Activated T-cell treated with anti-CD3 and anti-CD28 coated beads, Interleukin-2, amount 50 U/mL, for 48 hours (primary cell): ENCODE results near the gene NHP2.

Experiments used
- DNase-seq, 2 experiments: peaks; one replicate each; pipeline ENCODE4 v3.0.0-alpha.2; 2020

NHP2 gene

DNA sequence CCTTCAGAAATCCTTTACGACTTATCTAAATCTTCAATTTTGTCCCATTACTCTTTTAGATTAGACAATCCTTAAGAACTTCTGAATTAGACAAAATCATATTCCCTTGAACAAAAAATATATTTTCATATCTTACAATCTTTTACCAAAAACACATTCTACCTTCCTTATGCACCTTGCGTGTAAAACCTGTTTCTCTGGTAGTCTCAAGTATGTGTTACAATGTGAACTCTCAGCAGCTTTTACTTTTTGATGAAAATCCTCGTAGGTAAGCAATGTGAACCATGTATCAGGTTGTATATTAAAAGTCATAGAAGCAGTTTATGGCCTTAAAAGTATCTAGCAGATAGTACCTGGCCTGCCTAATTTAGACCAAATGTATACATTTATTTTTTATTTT lies 20.8 kb upstream of the NHP2 start:
- no peak for DNase-seq

DNA sequence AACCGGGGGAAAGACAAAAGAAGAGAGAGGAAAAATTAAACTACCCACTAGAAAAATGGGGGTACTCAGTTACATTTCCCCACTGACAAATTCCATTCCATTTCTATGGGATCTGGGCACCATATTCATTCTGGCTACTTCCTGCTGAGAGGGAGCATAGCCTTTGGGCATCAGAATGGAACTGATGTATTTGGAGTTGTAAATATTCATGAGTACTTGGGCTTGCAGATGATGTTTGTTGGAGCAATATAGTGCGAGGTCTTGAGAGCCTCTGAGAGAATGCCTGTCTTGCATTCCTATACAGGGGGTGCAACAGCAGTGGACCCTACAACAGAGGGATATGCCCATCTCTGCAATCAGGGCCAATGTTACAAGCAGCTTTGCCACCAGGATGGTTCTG lies 16.8 kb upstream of the NHP2 start:
- DNase-seq = no peak

DNA sequence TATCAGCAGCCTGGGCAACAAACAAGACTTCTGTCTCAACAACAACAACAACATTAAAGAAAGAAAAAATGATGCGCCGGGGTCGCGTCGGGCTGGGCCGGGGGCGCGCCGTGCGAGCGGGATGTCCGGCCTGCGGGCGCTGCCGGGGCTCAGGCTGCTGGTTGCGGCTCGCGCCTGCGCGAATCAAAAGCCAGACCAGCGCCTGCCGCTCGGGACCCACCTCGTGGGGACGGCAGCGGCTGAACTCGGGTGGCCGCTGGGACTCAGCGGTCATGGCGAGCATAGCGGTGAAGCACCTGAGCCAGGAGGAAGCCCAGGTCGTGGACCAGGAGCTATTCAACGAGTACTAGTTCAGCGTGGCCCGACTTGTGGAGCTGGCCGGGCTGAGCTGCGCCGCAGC lies 11.9 kb upstream of the NHP2 start:
- DNase-seq = no peak

DNA sequence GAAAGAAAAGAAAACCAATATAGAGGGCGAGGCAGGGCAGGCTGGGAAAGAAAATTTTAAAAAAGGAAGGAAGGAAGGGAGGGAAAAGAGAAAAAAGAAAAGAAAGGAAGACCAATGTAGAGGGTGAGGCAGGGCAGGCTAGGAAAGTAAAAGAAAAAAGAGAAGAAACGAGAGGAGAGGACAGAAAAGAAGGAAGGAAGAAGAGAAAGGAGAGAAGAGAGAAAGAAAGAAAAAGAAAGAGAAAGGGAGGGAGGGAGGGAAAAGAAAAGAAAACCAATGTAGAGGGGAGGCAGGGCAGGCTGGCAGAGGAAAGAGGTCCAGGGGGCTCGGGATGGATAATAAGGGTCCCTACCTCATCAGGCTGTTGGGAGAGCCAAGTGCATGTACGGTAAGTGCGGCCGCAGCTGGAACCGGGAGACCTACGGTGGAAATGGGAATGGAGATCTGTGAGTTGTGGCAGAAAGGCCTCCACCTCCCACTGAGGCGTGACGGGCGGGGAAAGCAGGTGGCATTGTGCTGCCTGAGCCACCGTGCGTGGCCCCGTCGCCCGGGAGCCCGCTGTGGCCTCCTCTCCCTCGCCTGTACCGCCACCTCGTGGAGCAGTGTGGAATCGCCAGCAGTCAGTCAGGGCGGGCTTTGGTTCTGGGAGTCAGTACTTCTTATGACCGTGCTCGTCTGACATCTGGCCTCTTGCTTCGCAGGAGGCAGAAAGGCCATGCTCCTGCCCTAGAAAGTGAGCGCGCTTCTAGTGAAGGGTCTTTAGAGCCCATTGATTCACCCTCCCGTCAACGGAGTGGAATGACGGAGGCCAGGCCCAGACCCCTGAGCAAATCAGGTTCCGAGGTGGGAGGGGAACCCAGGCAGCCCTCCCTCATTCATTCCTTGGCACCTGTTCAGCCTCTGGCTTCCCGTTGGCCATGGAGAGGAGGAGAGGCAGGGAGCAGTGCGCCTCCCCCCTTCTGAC lies 10.4 kb upstream of the NHP2 start:
- peak; percentile 98 to 99 for DNase-seq

DNA sequence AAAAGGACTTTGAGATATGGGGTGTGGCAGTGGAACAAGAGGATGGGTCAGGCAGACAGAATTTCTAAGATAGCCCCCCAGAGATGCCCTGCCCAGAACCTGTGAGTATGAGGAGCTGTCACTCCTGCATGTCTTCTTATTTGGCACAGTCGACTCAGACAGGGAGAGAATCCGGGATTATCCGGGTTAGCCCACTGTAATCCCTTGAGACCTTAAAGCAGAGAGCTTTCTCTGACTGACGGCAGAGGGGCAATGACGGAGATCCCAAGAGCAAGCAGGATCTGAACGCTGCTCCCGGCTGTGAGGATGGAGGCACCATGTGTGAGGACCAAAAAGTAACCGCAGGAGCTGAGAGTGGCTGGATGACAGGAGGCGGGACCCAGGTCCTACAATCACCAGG lies 8.8 kb upstream of the NHP2 start:
- DNase-seq = no peak

DNA sequence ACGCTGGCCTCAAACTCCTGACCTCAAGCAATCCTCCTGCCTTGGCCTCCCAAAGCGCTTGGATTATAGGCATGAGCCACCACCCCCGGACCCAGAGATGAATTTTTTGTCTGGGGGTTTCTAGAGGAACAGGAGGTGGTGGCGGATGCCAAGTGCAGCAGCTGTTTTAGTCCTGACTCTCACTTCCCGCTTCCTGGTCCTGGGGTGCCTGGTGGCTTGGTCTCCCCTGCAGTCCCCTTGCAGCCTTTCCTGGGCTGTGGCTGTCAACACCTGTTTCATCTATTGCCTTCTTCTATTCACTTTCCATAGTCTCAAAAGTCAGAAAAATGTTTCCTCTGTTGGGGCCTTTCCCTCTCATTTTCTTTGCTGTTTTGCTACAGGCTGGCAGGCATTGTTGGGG lies 6.5 kb upstream of the NHP2 start:
- DNase-seq = no peak

DNA sequence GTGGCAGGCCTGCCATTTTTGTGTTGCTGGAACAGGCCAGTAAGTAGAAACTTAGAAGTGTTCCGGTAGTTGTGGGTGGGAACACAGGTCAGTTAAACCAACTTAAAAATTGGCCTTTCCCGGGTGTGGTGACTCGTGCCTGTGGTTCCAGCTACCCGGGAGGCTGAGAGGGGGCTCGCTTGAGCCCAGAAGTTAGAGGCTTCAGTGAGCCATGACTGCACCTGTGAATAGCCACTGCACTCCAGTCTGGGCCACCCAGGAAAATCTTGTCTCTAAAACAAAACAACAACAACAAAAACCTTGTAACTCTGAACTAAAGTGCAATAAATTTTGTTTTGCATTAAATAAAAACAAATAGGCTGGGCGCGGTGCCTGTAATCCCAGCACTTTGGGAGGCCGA lies 1.4 kb upstream of the NHP2 start:
- DNase-seq = no peak

DNA sequence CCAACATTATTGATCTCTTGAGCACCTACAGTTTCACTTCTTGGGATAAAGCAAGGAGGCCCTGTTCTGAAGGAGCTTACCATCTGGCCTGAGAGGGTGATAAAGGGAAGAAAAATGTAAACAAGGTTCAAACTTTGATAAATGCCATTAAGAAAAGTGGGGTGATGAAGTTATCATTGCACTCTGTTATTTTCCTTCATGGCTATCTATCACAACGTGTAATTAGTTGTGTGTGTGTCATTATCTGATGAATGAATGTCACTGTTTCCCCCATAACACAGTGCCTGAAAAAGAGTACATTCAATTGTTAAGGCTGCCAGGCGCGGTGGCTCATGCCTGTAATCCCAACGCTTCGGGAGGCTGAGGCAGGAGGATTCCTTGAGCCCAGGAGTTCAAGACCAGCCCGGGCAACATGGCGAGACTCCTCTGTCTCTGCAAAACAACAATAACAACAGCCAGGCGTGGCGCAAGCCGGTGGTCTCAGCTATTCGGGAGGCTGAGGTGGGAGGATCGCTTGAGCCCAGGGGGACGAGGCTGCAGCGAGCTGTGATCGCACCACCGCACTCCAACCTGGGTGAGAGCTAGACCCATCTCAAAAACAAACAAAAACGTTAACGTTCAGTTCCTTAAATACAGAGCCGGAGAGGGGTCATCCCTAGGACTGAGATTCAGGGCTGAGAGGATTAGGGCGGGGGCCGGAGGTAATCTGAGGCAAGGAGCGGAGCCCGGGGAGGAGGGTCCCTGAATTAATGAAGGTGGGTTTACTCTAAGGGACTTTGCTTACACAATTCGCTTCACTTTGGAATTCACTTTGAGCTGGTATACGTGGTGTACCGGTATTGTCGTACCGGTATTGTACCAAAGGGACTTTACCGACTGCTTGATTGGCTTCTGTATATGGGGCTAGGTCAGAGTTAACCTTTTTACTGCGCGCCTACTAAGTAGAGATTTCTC lies 917 bp downstream of the NHP2 start:
- no peak for DNase-seq

DNA sequence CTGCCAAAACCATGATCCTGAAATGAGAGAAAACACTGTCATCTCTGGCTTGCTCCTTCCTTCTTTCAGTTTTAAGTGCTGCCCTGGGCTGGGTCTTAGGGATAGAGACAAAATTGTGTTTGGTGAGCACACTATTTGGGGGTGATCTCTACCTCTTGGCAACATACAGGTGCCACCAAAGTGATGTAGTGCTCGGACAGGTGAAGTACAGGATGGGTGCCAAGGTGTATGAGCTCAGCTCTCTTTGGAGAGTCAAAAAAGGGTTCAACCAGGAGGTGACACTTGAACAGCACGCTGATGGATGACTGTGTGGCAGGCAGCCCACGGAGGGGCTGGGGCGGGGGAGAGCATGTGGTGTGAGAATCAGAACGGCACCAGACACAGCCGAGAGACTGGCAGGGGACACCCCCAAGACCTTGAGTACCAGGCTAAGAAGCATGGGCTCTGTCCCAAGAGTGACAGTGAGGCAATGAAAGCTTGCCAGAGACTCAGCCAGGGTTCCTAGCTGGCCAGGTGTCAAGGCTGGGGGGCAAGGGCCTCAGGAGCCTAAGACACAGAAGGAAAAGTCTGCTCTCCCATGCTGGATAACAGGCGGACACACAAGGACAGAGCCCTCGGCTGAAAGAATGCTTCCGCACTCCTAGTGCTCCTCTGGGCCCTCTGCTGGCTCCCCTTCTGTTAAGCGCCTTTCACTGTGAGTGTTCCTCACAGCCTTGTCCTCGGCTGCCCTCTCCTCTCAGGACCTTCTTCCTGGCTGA lies 2.5 kb downstream of the NHP2 start:
- DNase-seq = no peak

DNA sequence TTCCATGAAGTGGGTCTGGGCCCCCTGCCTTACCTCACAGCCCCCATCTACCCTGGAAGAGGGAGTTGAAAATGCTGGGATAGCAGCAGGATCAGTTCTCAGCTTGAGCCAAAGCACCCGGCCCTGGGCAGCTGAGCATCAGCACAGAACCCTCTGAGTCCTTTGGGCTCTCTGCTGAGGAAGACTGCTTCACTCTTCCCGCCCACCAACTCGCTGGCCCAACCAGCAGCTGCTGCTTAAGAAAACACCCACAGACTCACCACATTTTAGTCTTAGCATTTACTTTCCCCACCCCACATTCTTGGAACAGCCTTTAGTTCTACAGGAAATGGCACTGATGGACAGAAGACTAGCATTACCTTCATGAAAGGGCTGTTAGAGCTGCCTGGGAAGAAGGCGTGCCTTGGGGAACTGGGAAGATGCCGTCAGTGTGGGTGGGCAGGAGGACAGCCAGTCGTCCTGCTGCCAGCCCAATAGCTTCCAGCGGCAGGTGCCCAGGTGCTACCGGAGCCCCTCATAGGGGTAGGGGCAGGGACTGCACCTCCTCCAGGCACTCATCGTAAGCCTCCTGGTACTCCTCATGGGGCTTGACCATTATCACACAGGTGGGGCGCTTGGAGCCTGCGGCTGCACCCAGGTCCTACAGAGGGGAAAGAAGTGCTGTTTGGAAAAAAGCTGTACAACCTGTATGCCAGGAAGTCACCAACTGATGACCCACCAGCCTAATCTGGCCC lies 4.3 kb downstream of the NHP2 start:
- peak in 1 of 2 experiments; percentile 45 for DNase-seq

DNA sequence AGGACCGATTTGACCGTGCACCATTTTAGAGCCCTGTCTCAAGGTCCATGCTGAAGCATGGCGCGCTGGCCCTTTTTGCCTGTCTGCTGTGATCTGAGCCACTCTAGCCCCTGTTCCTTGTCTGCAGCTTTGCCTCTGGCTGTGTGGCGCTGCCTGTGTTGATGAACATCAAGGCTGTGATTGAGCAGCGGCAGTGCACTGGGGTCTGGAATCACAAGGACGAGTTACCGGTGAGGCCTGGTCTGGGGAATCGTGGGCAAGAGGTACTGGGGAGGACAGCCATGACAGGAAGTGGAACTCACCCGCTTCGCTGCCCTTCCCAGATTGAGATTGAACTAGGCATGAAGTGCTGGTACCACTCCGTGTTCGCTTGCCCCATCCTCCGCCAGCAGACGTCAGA lies 6.3 kb downstream of the NHP2 start:
- DNase-seq = no peak

DNA sequence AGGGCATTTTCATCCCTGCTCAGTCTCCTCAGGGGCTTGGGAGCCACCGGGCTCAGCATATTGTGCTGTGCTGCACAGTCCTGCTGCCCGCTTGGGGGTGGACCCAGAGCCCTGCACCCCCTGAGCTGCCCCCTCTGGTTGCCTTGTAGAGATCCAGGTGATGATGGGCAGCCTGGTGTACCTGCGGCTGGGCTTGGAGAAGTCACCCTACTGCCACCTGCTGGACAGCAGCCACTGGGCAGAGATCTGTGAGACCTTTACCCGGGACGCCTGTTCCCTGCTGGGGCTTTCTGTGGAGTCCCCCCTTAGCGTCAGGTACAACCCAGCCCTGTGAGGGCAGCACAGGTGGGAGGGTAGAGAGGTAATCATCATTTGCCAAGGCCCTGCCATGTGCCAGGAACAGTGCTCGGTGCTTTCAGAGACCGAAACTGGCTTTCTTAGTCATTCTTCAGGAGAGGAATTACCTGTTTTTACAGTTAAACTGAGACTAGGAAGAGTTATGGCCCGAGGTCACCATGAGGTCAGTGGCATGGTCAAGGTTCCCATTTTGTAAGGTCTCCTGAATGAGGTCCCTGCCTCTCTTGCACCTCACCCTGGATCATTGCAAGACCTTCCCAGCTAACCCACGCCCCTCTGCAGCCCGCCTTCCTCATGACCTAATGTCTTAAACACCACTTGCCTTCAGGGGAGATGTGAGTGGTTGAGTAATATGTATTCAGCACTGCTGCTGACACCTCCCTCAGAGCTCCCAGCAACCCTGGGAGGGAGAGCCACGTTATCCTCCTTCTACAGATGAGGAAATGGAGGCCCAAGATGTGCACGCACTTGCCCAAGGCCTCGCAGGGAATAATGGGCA lies 7.5 kb downstream of the NHP2 start:
- DNase-seq = peak; percentile 78 to 81

DNA sequence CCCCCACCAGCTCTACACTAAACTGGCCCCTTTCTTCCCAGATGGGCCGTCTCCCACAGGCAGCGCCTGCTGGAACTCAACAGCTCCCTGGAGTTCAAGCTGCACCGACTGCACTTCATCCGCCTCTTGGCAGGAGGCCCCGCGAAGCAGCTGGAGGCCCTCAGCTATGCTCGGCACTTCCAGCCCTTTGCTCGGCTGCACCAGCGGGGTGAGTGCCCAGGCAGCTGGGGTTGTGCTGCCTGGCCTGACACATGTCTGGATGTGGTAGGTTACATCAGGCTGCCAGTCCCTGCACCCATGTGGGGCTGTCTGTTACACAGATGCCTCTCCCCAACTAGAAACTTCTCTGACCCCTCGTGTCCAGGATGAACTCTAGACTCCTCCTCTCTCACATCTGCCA lies 9.8 kb downstream of the NHP2 start:
- no peak for DNase-seq

DNA sequence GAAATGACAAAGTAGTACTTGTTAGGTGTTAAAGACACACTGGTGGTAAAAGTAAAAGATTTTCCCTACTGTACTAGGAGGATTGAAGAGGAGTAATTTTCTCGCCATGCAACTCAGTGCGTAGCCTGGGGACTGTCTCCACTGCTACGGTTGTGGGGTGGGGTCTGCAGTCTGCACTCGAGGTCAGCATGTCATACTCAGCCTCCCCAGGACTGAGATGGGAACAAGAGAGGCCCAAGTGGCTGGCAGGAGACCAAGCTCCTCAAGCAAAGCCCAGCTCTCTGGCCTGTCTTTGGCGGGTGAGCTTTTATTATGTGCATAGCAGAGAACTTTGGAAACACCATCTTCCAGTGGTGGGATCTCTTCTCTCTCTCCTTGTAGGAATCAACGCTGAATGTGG lies 10.4 kb downstream of the NHP2 start:
- DNase-seq = no peak

DNA sequence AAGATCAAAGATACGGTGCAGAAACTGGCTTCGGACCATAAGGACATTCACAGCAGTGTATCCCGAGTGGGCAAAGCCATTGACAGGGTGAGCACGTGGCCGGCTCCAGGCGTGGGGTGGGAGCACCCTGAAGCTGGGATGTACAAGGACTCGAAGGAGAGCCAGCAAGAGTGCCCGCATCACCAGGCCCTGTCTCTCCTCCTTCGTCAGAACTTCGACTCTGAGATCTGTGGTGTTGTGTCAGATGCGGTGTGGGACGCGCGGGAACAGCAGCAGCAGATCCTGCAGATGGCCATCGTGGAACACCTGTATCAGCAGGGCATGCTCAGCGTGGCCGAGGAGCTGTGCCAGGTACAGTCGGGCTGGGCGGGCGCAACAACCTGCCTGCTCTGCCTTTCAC lies 11.0 kb downstream of the NHP2 start:
- DNase-seq = no peak

DNA sequence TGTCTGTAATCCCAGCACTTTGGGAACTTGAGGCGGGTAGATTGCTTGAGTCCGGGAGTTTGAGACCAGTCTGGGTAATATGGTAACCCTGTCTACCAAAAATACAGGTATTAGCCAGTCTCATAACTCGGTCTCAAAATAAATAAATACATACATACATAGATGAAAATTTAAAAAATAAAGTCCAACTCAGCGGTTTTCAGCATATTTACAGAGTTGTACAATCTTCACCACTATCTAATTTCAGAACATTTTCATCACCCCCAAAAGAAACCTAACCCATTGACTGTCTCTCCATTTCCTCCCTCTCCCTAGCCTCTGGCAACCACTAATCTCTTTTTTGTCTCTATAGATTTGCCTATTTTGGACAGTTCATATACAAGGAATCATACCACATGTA lies 12.1 kb downstream of the NHP2 start:
- no peak for DNase-seq

DNA sequence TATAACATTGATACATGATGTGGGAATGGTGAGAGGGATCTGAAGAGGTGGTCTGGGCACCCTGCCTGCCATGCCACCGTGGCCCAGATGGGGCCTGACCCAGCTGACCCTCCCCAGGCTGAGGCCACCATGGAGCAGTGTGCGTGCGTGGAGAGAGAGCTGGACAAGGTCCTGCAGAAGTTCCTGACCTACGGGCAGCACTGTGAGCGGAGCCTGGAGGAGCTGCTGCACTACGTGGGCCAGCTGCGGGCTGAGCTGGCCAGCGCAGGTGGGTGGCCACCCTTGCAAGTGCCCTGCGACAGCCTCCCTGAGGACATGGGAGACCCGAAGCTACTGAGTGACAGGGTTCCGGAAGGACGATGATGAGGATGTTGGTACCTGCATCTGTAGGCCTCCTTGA lies 15.7 kb downstream of the NHP2 start:
- no peak for DNase-seq

DNA sequence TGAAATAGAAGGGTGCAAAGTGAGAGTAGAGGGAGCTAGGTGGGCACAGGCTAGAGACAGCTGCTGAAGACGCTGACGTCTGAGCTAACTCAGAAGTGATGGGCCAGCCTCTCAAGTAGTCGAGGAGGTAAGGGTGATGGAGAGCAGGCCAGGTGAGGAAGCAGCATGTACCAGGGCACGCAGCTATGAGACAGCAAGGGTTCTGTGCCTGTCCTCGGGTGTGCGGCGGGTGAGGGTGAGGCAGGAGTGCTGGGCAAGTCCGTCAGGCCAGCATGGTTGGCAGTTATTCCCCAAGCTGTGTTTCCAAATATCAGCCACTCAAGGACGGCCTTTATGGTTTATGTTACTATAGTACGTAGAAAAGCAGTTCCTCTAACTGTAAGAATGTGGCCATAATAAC lies 16.7 kb downstream of the NHP2 start:
- no peak for DNase-seq

DNA sequence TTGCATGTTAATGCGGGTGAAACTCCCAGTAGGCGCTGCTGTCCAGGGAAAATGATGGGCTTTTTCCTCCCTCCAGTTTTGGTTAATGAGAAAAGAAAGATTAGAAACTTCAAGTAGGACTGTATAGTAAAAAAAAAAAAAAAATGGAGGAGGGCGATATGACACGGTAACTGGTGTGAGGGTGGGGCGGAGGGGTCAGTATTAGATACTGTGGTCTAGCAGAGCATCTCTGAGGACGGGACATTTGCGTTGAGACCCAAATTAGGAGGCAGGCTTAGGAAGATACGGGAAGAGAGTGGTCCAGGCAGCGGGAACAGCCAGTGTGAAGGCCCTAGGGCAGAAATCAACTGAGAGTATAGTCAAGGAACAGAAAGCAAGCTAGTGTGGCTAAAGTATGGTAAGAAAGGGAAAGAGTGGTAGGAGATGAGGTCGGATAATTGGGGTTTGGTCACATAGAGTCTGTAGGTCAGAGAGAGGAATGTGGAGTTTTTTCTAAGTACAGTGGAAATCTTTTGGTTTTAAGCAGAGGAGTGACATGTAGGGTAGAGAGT lies 22.2 kb downstream of the NHP2 start:
- DNase-seq = no peak

DNA sequence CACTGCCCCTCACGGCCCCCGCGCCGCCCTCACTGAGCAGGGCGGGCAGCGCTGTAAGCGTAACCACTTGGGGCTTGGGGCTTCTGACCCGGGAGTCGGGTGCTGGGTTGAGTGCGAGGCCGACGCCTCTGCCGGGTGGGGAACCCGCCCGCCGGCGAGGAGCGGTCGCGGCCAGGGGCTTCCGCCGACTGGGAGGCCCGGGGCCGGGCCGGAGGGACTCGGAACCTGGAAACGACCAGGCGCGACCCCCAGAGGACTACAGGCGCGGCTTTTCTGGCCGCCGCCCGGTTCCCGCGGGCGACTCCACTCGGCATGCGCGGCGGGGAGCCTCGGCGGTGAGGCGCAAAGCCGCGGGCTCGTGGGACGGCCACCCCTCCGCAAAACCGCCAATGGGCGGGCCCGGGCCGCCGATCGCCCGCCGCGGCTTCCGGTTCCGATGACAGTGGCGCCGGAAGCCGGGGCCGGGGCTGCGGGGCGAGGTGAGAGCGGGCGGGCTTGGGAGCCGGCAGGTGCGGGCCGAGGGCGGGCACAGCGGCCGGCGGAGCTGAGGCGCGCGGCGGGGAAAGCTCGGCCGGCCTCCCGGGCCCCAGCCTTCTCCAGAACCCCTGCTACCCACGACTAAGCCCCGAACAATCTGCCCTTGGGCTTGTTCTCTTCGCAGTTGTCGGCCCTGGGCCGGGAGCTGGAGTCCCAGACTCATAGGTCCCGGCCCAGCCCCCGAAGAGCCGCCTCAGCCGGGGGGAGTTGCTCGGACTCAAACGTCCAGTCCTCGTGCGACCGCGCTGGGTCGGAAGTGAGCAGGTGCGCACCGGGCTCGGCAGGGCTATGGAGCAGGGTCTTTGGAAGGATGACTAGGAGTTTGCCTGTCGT lies 22.9 kb downstream of the NHP2 start, which contains the start of gene RMND5B:
Gene RMND5B, plus strand, starts transcription at position 439 of the 870 bp plus-strand sequence. CDS start 7,106 bp downstream, outside the sequence.
- DNase-seq = peak; percentile 85 to 90
